Common myeloid progenitor, CD34-positive (primary cell): ENCODE measurements around the gene FAM181A.

Source experiments
- CTCF ChIA-PET: fragments of 350-600 bp; sonication (Branson Sonifier 250); formaldehyde crosslinking; loops from one replicate; lab custom pipeline; 2021; ENCODE audit warnings: antibody characterized with exemption; lab: Charles Lee
- POLR2A ChIA-PET: fragments of 350-600 bp; sonication (Branson Sonifier 250); formaldehyde crosslinking; loops from one replicate; lab custom pipeline; 2021; ENCODE audit warnings: antibody characterized with exemption; lab: Charles Lee
- DNase-seq, 3 donors: peaks; one replicate each; pipeline versions ENCODE4 v3.0.0 to v3.0.0-alpha.2; 2013
- H3K27ac ChIP-seq, 2 experiments: 1 replicate in 1 of 2; 2 replicates in 1 of 2; pipeline ENCODE4 v1.7.0; 2013; ENCODE audit warnings: inconsistent platforms in 2 of 2, low read length in 2 of 2, mild to moderate bottlenecking in 2 of 2, low read depth in 1 of 2, moderate library complexity in 1 of 2; ENCODE audit not compliant: severe bottlenecking in 2 of 2, insufficient read depth in 1 of 2, poor library complexity in 1 of 2
- H3K27me3 ChIP-seq, 5 experiments: replicated peaks in 2 of 5; 1 replicate in 3 of 5; 2 replicates in 2 of 5; pipeline versions ENCODE4 v1.6.1 to v1.7.0; 2013; ENCODE audit warnings: low read length in 4 of 5, mild to moderate bottlenecking in 2 of 5, moderate library complexity in 2 of 5, inconsistent platforms in 1 of 5; ENCODE audit not compliant: insufficient read depth in 5 of 5, control insufficient read depth in 4 of 5
- H3K36me3 ChIP-seq, 4 experiments: 1 replicate in 2 of 4; 2 replicates in 2 of 4; pipeline versions ENCODE4 v1.6.1 to v1.7.0; 2013; ENCODE audit warnings: low read length in 3 of 4, control low read depth in 1 of 4, mild to moderate bottlenecking in 1 of 4; ENCODE audit not compliant: control insufficient read depth in 4 of 4, insufficient read depth in 4 of 4
- H3K4me1 ChIP-seq, 4 experiments: 1 replicate in 3 of 4; 2 replicates in 1 of 4; pipeline versions ENCODE4 v1.6.1 to v1.7.1; 2013; ENCODE audit warnings: low read length in 3 of 4, mild to moderate bottlenecking in 3 of 4, control low read depth in 1 of 4, inconsistent platforms in 1 of 4, moderate library complexity in 1 of 4; ENCODE audit not compliant: control insufficient read depth in 4 of 4, insufficient read depth in 4 of 4; ENCODE audit errors: control extremely low read depth in 1 of 4
- H3K4me3 ChIP-seq, 7 experiments: 1 replicate in 4 of 7; 2 replicates in 3 of 7; pipeline versions ENCODE4 v1.5.1 to v1.7.0; 2013; ENCODE audit warnings: mild to moderate bottlenecking in 7 of 7, low read length in 6 of 7, moderate library complexity in 6 of 7, inconsistent platforms in 2 of 7, low read depth in 2 of 7, control low read depth in 1 of 7; ENCODE audit not compliant: insufficient read depth in 4 of 7, control insufficient read depth in 1 of 7; ENCODE audit errors: extremely low read depth in 1 of 7
- H3K9me3 ChIP-seq, 5 experiments: 1 replicate in 4 of 5; 2 replicates in 1 of 5; pipeline versions ENCODE4 v1.6.1 to v1.7.1; 2013; ENCODE audit warnings: low read length in 4 of 5, mild to moderate bottlenecking in 2 of 5, inconsistent platforms in 1 of 5, low read depth in 1 of 5, moderate library complexity in 1 of 5; ENCODE audit not compliant: control insufficient read depth in 4 of 5, insufficient read depth in 2 of 5; ENCODE audit errors: control extremely low read depth in 1 of 5
- WGBS: methylation state at CpG from one replicate; pipeline ENCODE4 v1.1.5; 2013; ENCODE audit not compliant: insufficient coverage; 5-methylcytosine and 5-hydroxymethylcytosine counted together

The FAM181A gene

DNA sequence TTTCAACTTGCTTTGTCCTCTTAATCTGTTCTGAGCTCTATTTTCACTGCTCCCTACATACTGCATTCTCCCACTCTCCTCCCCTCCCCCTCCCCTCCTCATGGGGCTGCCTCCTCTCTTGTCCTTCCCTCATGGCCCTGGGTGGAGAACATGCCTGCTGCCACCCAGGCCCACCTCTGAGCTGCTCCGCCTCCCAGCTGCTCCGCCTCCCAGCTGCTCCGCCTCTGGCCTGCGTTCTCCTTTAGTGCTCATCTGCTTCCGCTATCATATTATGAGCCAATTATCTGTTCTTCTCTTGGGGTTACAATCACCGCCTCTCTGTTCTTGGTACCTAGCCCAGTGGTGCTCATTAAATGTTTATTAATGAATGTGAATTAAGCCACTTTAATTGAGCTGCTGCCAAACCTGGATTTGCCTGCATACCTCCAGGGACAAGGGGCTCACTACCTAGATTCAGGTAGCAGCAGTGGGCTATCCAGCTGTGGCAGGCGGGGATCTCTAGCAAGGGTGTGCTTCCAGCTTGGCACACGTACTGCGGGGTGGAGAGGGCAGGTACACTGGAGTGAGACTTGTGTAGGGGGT lies 32.0 kb upstream of the FAM181A start:
- ChIA-PET POLR2A (no interaction called here), CTCF (interaction anchor here (0.7 to 8.2 kb wide), 3 partner anchors 14 to 244 kb away, joined by 3 to 55 read pairs (median 4); no protein-coding TSS in a partner anchor)
- 96% methylated on average over 9 of the region's 9 CpGs for WGBS
- DNase-seq = no peak
- H3K9me3 ChIP-seq = no peaks in the 10 kb centered on the region
- H3K4me1 ChIP-seq = no peaks in the 10 kb centered on the region
- no peaks in the 10 kb centered on the region for H3K36me3 ChIP-seq
- peaks cover 0 to 12% (median 0%) of the 10 kb centered on the region in 5 experiments for H3K27me3 ChIP-seq
- H3K4me3 ChIP-seq = no peak overlapping the region
- no peak overlapping the region for H3K27ac ChIP-seq

- no peaks in the 10 kb centered on the region for H3K4me1 ChIP-seq
- H3K27ac ChIP-seq = no peak overlapping the region
- peaks cover 0 to 2% (median 0%) of the 10 kb centered on the region in 5 experiments for H3K27me3 ChIP-seq
- H3K4me3 ChIP-seq = no peak overlapping the region
- WGBS = 93% methylated on average over 5 of the region's 5 CpGs
- POLR2A ChIA-PET = no interaction called here
- DNase-seq = no peak
- CTCF ChIA-PET = interaction anchor here (0.8 to 3.0 kb wide), 4 partner anchors 10 to 243 kb away, joined by 3 to 16 read pairs (median 3); no protein-coding TSS in a partner anchor
- no peaks in the 10 kb centered on the region for H3K36me3 ChIP-seq
- H3K9me3 ChIP-seq = no peaks in the 10 kb centered on the region
Measured at GRCh38 chr14:93897476-93897845, 29.7 kb upstream of the FAM181A start.

- ChIA-PET CTCF (interaction anchor here (0.8 to 3.0 kb wide), 3 partner anchors 10 to 242 kb away, joined by 3 to 16 read pairs (median 3); no protein-coding TSS in a partner anchor), POLR2A (no interaction called here)
- Histone ChIP-seq H3K4me3 (no peak overlapping the region), H3K36me3 (no peaks in the 10 kb centered on the region), H3K9me3 (no peaks in the 10 kb centered on the region), H3K27ac (no peak overlapping the region), H3K27me3 (peaks cover 0 to 4% (median 0%) of the 10 kb centered on the region in 5 experiments), H3K4me1 (no peaks in the 10 kb centered on the region)
- no peak for DNase-seq
- 96% methylated on average over 15 of the region's 15 CpGs for WGBS
Measured at GRCh38 chr14:93898081-93898611, 29.0 kb upstream of the FAM181A start.

GRCh38 chr14:93898731-93899130 lies 28.4 kb upstream of the FAM181A start:
- POLR2A ChIA-PET = no interaction called here
- no peaks in the 10 kb centered on the region for H3K9me3 ChIP-seq

DNA sequence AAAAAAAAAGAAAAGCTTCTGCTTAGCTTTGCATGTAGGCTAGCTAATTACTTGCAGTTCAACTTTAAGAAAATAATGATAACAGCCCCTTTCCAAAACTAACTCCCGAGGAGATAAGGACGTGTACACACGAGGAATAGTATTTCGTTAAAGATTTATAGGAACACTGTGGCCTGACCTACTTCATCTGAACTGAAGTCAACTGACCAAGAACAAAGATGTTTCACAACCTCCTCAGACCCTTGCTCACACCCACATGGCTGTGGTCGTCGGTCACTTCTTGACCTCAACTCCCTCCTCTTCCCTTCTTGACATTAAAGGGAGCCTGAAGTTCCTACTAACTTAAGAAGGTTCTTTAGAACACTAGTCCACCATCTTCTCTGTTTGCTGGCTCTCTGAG lies 25.3 kb upstream of the FAM181A start:
- H3K4me3 ChIP-seq = no peak overlapping the region
- WGBS = 80% methylated on average over 6 of the region's 6 CpGs
- ChIA-PET POLR2A (interaction anchor here (0.7 kb wide), 1 partner anchor 292 kb away, joined by 3 read pairs; no protein-coding TSS in a partner anchor), CTCF (interaction anchor here (0.7 to 1.5 kb wide), 2 partner anchors 17 to 248 kb away, joined by 3 to 5 read pairs; no protein-coding TSS in a partner anchor)
- no peaks in the 10 kb centered on the region for H3K4me1 ChIP-seq
- H3K27ac ChIP-seq = no peak overlapping the region
- peaks cover 0 to 7% (median 6%) of the 10 kb centered on the region in 5 experiments for H3K27me3 ChIP-seq
- no peak for DNase-seq
- no peaks in the 10 kb centered on the region for H3K9me3 ChIP-seq
- H3K36me3 ChIP-seq = no peaks in the 10 kb centered on the region

More at GRCh38 chr14:93898731-93899130, 28.4 kb upstream of the FAM181A start:
- H3K27me3 ChIP-seq = peaks cover 0 to 7% (median 2%) of the 10 kb centered on the region in 5 experiments
- no peak overlapping the region for H3K4me3 ChIP-seq
- CTCF ChIA-PET = interaction anchor here (3.0 kb wide), 1 partner anchor 9 kb away, joined by 16 read pairs; no protein-coding TSS in a partner anchor
- no peaks in the 10 kb centered on the region for H3K36me3 ChIP-seq
- H3K4me1 ChIP-seq = no peaks in the 10 kb centered on the region
- WGBS = 90% methylated on average over 5 of the region's 5 CpGs
- no peak overlapping the region for H3K27ac ChIP-seq
- no peak for DNase-seq

DNA sequence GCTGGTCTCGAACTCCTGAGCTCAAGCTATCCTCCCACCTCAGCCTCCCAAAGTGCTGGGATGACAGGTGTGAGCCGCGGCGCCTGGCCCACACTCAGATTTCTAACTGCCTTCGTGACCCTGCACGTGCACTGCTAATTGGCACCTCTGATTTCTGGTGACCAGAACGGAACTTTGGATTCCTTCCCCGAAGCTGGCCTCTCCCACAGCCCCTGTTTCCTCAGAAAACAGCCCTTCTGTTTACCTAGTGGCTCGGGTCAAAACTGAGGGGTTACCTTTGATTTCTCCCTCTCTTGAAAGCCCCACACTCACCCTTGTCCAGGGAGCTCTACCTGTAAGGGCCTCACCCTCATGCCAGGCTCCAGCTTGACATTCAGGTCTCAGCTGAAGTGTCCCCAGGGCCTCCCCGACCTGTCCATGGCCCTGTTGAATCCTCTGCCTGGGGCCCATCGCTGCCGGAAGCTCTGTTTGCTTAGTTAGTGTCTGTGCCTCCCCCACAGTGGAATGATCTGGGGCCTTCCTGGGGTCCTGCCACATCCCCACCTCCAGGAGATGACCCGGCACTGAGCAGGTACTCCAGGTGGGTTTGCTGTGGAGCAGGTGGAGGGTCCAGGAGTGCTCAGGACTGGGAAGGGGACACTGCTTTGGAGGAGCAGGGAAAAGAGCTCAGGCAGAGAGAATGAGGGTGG lies 24.4 kb upstream of the FAM181A start:
- ChIA-PET POLR2A (no interaction called here), CTCF (interaction anchor here (0.8 to 1.5 kb wide), 3 partner anchors 239 to 248 kb away, joined by 3 to 5 read pairs (median 3); no protein-coding TSS in a partner anchor)
- no peak overlapping the region for H3K27ac ChIP-seq
- H3K4me1 ChIP-seq = no peaks in the 10 kb centered on the region
- no peaks in the 10 kb centered on the region for H3K9me3 ChIP-seq
- DNase-seq = no peak
- 94% methylated on average over 12 of the region's 13 CpGs for WGBS
- H3K4me3 ChIP-seq = no peak overlapping the region
- no peaks in the 10 kb centered on the region for H3K36me3 ChIP-seq
- peaks cover 0 to 7% (median 6%) of the 10 kb centered on the region in 5 experiments for H3K27me3 ChIP-seq
